ENCODE results near the gene PIP4K2A. TPM values are rescaled to one million over a fixed set of nuclear protein-coding genes. Genes with fewer than 3 reads are reported as not detected.

PIP4K2A gene
- total RNA-seq, 1 donor from 2014 or later = 110 TPM

DNA sequence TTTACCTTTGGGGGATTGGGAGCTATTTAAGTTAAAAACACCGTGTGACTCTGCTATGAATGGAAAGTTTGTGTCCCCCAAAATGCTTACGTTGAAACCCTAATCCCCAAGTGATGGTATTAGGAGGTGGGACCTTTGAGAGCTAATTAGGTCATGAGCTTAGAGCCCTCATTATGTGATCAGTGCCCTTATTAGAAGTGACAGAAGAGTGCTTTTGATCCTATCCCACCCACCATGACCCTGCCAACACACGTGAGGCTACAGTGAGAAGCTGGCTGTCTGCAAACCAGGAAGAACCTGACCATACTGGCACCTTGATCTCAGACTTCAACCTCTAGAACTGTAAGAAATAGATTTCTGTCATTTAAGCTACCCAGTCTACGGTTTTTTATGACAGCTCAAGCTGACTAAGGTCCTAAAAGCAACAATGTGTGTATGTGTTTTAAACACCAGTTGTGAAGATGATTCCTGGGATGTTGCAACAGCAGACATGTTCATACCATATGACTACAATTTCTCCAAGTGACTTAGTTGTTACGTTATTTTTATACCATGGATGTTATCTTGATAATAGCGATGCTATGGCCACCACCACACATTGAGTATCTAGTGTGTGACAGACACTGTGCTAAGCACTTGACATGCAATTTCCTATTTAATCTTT lies 124.4 kb downstream of the PIP4K2A start:
- H3K9me3 Mint-ChIP-seq (ENCODE audit: unreplicated experiment) = no peaks in the 10 kb centered on the region
- H3K27ac Mint-ChIP-seq (ENCODE audit: unreplicated experiment) = no peak overlapping the region
- peaks cover 2% of the 10 kb centered on the region for H3K27me3 Mint-ChIP-seq (ENCODE audit: unreplicated experiment)
- peaks cover 4% of the 10 kb centered on the region for H3K4me1 Mint-ChIP-seq (ENCODE audit: unreplicated experiment)
- TF ChIP-seq, protein P1, sequence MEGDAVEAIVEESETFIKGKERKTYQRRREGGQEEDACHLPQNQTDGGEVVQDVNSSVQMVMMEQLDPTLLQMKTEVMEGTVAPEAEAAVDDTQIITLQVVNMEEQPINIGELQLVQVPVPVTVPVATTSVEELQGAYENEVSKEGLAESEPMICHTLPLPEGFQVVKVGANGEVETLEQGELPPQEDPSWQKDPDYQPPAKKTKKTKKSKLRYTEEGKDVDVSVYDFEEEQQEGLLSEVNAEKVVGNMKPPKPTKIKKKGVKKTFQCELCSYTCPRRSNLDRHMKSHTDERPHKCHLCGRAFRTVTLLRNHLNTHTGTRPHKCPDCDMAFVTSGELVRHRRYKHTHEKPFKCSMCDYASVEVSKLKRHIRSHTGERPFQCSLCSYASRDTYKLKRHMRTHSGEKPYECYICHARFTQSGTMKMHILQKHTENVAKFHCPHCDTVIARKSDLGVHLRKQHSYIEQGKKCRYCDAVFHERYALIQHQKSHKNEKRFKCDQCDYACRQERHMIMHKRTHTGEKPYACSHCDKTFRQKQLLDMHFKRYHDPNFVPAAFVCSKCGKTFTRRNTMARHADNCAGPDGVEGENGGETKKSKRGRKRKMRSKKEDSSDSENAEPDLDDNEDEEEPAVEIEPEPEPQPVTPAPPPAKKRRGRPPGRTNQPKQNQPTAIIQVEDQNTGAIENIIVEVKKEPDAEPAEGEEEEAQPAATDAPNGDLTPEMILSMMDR (IDR thresholded peaks at IDR 0.05; ENCODE audit: unreplicated experiment) = no peak
- no peak overlapping the region for H3K4me3 Mint-ChIP-seq (ENCODE audit: unreplicated experiment)
- H3K36me3 Mint-ChIP-seq (ENCODE audit: low read depth, unreplicated experiment) = peaks cover 28% of the 10 kb centered on the region
- DNase-seq (ENCODE audit: low spot score) = no peak

DNA sequence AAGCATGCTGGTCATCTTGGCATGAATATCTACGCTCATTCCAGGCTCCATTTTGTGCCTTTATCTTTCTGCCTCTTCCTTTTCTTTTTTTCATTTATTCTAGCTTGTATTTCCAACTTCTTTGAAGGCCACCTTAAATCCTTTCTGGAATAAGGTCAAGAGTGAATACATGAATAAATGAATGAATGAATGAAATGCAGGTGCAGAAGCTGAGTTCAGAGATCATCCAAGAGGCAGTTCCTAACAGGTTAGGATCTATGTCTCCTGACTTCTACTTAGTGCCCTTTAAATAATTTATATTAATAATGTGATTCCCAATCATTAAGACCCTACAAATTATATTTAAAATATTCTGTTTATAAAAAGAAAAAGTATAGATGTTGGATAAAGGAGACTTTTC lies 125.9 kb downstream of the PIP4K2A start:
- no peak overlapping the region for H3K4me3 Mint-ChIP-seq (ENCODE audit: unreplicated experiment)
- TF ChIP-seq, protein P1 (IDR thresholded peaks at IDR 0.05; ENCODE audit: unreplicated experiment) = no peak
- DNase-seq (ENCODE audit: low spot score) = no peak
- H3K36me3 Mint-ChIP-seq (ENCODE audit: low read depth, unreplicated experiment) = peaks cover 40% of the 10 kb centered on the region
- H3K27me3 Mint-ChIP-seq (ENCODE audit: unreplicated experiment) = peaks cover 3% of the 10 kb centered on the region
- H3K27ac Mint-ChIP-seq (ENCODE audit: unreplicated experiment) = no peak overlapping the region
- no peaks in the 10 kb centered on the region for H3K9me3 Mint-ChIP-seq (ENCODE audit: unreplicated experiment)
- H3K4me1 Mint-ChIP-seq (ENCODE audit: unreplicated experiment) = peaks cover 12% of the 10 kb centered on the region

DNA sequence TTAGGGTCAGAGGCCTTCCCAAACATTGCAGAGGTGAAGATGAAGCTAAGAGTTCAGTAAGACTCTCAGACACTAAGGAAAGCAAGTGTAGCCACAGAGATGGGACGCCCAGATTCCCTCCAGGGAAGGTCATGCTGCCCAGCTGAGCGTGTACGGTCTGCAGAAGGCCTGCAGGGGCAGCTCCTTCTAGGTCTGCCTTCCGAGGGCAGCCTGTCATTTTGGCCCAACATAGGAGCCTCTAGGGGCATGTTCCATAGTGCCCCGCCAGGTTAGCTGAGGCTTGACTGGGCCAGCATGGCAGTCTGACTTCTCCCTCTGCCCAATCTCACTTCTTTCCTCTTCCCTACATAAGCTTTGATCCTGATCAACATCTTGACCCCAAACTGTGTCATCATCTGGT lies 130.7 kb downstream of the PIP4K2A start:
- Mint-ChIP-seq H3K27me3 (ENCODE audit: unreplicated experiment) (peaks cover 3% of the 10 kb centered on the region), H3K4me3 (ENCODE audit: unreplicated experiment) (no peak overlapping the region), H3K4me1 (ENCODE audit: unreplicated experiment) (peaks cover 32% of the 10 kb centered on the region), H3K9me3 (ENCODE audit: unreplicated experiment) (no peaks in the 10 kb centered on the region), H3K27ac (ENCODE audit: unreplicated experiment) (no peak overlapping the region), H3K36me3 (ENCODE audit: low read depth, unreplicated experiment) (peaks cover 38% of the 10 kb centered on the region)
- no peak for DNase-seq (ENCODE audit: low spot score)
- TF ChIP-seq, protein P1 (IDR thresholded peaks at IDR 0.05; ENCODE audit: unreplicated experiment) = no peak

DNA sequence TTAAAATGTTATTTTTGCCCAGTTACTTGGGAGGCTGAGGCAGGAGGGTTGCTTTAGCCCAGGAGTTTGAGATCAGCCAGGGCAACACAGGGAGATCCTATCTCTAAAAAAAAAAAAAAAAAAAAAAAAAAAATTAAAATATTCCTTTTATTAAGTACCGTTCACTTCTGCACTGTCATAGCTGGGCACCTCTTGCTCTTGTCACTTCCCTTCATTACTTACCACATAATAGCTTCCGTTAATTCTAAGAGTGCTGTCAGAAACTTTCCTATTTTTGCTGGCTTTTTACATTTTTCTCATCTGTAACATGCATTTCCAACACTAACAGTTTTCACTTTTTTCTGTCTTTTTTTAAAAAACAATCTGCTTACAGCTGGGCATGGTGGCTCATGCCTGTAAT lies 132.9 kb downstream of the PIP4K2A start:
- no peaks in the 10 kb centered on the region for H3K9me3 Mint-ChIP-seq (ENCODE audit: unreplicated experiment)
- H3K4me3 Mint-ChIP-seq (ENCODE audit: unreplicated experiment) = no peak overlapping the region
- no peak for DNase-seq (ENCODE audit: low spot score)
- peaks cover 51% of the 10 kb centered on the region for H3K36me3 Mint-ChIP-seq (ENCODE audit: low read depth, unreplicated experiment)
- TF ChIP-seq, protein P1 (IDR thresholded peaks at IDR 0.05; ENCODE audit: unreplicated experiment) = no peak
- H3K27ac Mint-ChIP-seq (ENCODE audit: unreplicated experiment) = no peak overlapping the region
- H3K27me3 Mint-ChIP-seq (ENCODE audit: unreplicated experiment) = peaks cover 7% of the 10 kb centered on the region
- H3K4me1 Mint-ChIP-seq (ENCODE audit: unreplicated experiment) = peaks cover 33% of the 10 kb centered on the region

DNA sequence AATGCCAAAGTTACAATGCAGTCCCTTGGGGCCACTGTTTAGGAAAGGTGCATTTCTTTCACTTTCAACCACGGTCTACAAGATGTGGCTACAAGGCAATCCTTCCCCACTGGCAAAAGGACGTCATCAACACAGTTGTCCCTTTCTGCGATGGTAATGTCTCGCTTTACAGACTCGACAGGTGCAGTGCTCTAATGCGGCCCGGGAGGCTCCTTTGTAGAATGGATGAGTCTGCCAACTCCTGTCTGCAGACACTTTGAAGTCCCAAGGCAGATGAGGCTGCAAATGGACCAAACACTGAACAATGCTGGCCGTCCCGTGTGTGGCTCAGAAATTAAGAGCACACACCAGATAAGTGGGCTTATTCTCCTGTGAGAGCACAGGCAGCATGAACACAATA lies 133.7 kb downstream of the PIP4K2A start:
- no peak overlapping the region for H3K4me3 Mint-ChIP-seq (ENCODE audit: unreplicated experiment)
- peaks cover 33% of the 10 kb centered on the region for H3K4me1 Mint-ChIP-seq (ENCODE audit: unreplicated experiment)
- TF ChIP-seq, protein P1 (IDR thresholded peaks at IDR 0.05; ENCODE audit: unreplicated experiment) = no peak
- no peak overlapping the region for H3K27ac Mint-ChIP-seq (ENCODE audit: unreplicated experiment)
- peaks cover 57% of the 10 kb centered on the region for H3K36me3 Mint-ChIP-seq (ENCODE audit: low read depth, unreplicated experiment)
- no peaks in the 10 kb centered on the region for H3K9me3 Mint-ChIP-seq (ENCODE audit: unreplicated experiment)
- DNase-seq (ENCODE audit: low spot score) = no peak
- peaks cover 5% of the 10 kb centered on the region for H3K27me3 Mint-ChIP-seq (ENCODE audit: unreplicated experiment)

All from endothelial cell (in vitro differentiated cells).